ENCODE measurements around the gene TBC1D17. TPM values are rescaled to one million over a fixed set of nuclear protein-coding genes. Genes with fewer than 3 reads are reported as not detected.

TBC1D17 gene
- total RNA-seq, 120 experiments from 2014 or later = 61.4 to 116 (median 85.9) TPM

Small RNA genes within 50 kb of the gene (microRNA-seq; reads per million reads assigned to microRNA genes)
- gene MIR4749 (0.29 to 12.9 (median 2.3) reads per million in 43 experiments), gene MIR4750 (0 to 4.0 (median 0.87) reads per million in 43 experiments), gene MIR6800 (0 to 1.6 (median 0.24) reads per million in 43 experiments)

Other genes starting within 250 kb of the TBC1D17 start
- 10 to 100 TPM in 95 of 120 experiments, 1 to 10 TPM in 25; 5.4 to 32.8 (median 12.9) TPM for gene RRAS, start 237.6 kb upstream of the TBC1D17 start, total RNA-seq
- 100 to 1,000 TPM in 105 of 120 experiments, 10 to 100 TPM in 15; 80.9 to 146 (median 113) TPM for gene SCAF1, start 235.5 kb upstream of the TBC1D17 start, total RNA-seq
- gene IRF3, start 211.8 kb upstream of the TBC1D17 start, total RNA-seq = 100 to 1,000 TPM in 1 of 120 experiments, 10 to 100 TPM in 119; 44.4 to 102 (median 65.0) TPM
- 1 to 10 TPM in 119 of 120 experiments, under 1 TPM in 1; 0.87 to 9.6 (median 3.6) TPM for gene BCL2L12, start 211.8 kb upstream of the TBC1D17 start, total RNA-seq
- 100 to 1,000 TPM in 54 of 120 experiments, 10 to 100 TPM in 66; 75.9 to 139 (median 99.2) TPM for gene PRMT1, start 200.4 kb upstream of the TBC1D17 start, total RNA-seq
- 1 to 10 TPM in 93 of 120 experiments, under 1 TPM in 26, not detected in 1; 0.33 to 4.1 (median 1.5) TPM for gene ADM5, start 188.1 kb upstream of the TBC1D17 start, total RNA-seq
- gene CPT1C, start 186.6 kb upstream of the TBC1D17 start, total RNA-seq = 100 to 1,000 TPM in 78 of 120 experiments, 10 to 100 TPM in 42; 55.9 to 163 (median 105) TPM
- 1 to 10 TPM in 1 of 120 experiments, under 1 TPM in 4, not detected in 115; 0.26 to 1.1 (median 0.39) TPM for gene TSKS, start 114.4 kb upstream of the TBC1D17 start, total RNA-seq
- gene AP2A1, start 110.7 kb upstream of the TBC1D17 start, total RNA-seq = 100 to 1,000 TPM; 116 to 220 (median 173) TPM
- 10 to 100 TPM; 24.0 to 83.9 (median 43.9) TPM for gene FUZ, start 64.4 kb upstream of the TBC1D17 start, total RNA-seq
- 10 to 100 TPM; 42.6 to 78.6 (median 57.7) TPM for gene MED25, start 59.4 kb upstream of the TBC1D17 start, total RNA-seq
- gene PTOV1, start 26.5 kb upstream of the TBC1D17 start, total RNA-seq = 100 to 1,000 TPM; 186 to 437 (median 239) TPM
- gene PNKP, start 10.1 kb upstream of the TBC1D17 start, total RNA-seq = 10 to 100 TPM; 26.3 to 92.5 (median 46.7) TPM
- 10 to 100 TPM; 19.9 to 42.2 (median 27.8) TPM for gene AKT1S1, start 347 bp upstream of the TBC1D17 start, total RNA-seq
- 1 to 10 TPM in 52 of 120 experiments, under 1 TPM in 57, not detected in 11; 0.23 to 6.1 (median 0.96) TPM for gene IL4I1, start 19.2 kb downstream of the TBC1D17 start, total RNA-seq
- 10 to 100 TPM in 65 of 120 experiments, 1 to 10 TPM in 55; 5.5 to 19.9 (median 10.1) TPM for gene ATF5, start 51.5 kb downstream of the TBC1D17 start, total RNA-seq
- gene NUP62, start 51.8 kb downstream of the TBC1D17 start, total RNA-seq = 10 to 100 TPM; 27.0 to 56.5 (median 36.4) TPM
- gene SIGLEC11, start 83.5 kb downstream of the TBC1D17 start, total RNA-seq = 1 to 10 TPM in 38 of 120 experiments, under 1 TPM in 78, not detected in 4; 0.15 to 5.0 (median 0.72) TPM
- gene VRK3, start 147.7 kb downstream of the TBC1D17 start, total RNA-seq = 10 to 100 TPM; 38.8 to 67.5 (median 53.3) TPM
- 10 to 100 TPM in 60 of 120 experiments, 1 to 10 TPM in 60; 5.5 to 28.5 (median 10.0) TPM for gene ZNF473, start 148.3 kb downstream of the TBC1D17 start, total RNA-seq

Measured in dorsolateral prefrontal cortex (tissue), 118 donors.